ENCODE measurements around the gene ZNF358.

The ZNF358 gene

GRCh38 chr19:7489609-7490044 is 26.3 kb upstream of the ZNF358 start:
- DNase-seq (ENCODE audit: low read depth), result no peak

GRCh38 chr19:7492142-7492541 is 23.8 kb upstream of the ZNF358 start:
- DNase-seq (ENCODE audit: low read depth), result no peak

DNA sequence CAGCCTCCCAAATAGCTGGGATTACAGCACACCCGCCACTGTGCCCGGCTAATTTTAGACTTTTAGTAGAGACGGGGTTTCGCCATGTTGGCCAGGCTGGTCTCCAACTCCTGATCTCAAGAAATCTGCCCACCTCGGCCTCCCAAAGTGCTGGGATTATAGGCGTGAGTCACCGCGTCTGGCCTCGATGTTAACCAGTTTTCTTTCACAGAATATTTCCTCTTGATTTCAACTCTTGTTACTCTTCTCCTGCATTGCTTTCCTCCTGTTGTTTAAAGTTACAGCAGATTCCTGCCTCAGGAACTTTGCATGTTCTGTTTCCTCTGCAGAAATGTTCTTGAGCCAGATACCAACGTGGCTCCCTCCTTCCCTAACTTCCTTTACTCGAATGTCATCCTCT is 23.3 kb upstream of the ZNF358 start:
- DNase-seq (ENCODE audit: low read depth), result no peak

DNA sequence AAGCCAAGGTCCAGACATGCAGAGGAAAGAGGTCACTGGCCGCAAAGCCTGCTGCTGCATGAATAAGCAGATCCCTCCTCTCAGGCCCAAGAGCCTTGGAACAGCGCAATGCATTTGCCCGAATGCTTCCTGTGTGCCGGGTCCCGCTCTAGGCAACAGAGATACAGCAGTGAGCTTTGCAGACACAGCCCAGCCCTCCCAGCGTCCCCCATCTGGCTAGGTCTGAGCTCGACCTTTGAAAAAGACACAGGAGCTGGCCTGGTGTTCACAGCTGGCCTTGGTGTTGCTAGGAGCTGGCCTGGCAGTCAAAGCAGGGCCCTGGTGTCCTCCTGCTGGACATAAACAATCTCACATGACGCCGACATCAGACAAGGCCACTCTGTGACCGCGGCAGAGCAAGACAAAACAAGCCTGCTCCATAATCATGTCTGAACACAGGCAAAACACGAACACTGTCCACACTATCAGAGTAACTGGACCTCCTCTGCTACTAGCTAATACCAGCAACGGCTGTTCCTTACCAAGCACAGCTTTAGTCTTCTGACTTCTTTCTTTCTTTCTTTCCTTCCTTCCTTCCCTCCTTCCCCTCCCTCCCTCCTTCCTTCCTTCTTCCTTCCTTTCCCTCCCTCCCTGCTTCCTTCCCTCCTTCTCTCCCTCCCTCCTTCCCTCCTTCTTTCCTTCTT is 21.3 kb upstream of the ZNF358 start:
- no peak for DNase-seq (ENCODE audit: low read depth)

GRCh38 chr19:7497292-7497691 is 18.6 kb upstream of the ZNF358 start:
- no peak for DNase-seq (ENCODE audit: low read depth)

- no peak for DNase-seq (ENCODE audit: low read depth)
These were observed 15.0 kb upstream of the ZNF358 start for GRCh38 chr19:7500811-7501450.

DNA sequence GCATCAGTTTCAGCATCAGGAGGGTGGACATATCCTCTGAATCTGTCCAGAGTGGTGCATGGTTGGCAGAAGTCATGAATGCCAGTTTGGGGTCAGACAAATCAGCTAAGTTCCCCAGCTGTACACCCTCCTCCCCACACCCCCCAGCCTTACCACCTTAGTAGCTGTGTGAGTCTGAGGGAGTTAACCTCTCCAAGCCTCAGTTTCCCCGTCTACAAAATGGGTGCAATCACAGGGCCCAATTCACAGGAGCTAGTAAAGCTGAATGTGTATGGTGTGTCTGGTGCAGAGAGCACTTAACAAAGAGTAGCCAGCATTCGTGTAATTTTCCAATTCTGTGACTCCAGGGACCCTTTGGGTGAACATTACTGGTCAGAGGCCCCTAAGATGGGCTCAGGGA is 13.4 kb upstream of the ZNF358 start:
- no peak for DNase-seq (ENCODE audit: low read depth)

DNA sequence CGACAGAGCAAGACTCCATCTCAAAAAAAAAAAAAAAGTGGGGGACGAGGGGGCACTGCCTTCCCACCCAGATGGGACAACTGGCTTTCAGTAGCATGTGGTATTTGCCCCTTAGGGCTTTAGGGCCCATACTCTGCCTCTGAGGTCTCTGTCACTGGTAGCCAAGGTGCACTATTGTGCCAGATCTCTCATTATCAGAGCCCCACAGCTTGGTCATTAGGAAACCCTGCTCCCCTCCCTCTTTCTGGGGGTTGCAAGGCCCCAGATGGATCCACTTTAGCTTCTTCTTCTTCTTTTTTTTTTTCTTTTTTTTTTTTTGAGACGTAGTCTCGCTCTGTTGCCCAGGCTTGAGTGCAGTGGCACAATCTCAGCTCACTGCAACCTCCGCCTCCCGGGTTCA is 11.2 kb upstream of the ZNF358 start:
- no peak for DNase-seq (ENCODE audit: low read depth)

- no peak for DNase-seq (ENCODE audit: low read depth)
These were observed 10.6 kb upstream of the ZNF358 start for GRCh38 chr19:7505288-7505681.

DNA sequence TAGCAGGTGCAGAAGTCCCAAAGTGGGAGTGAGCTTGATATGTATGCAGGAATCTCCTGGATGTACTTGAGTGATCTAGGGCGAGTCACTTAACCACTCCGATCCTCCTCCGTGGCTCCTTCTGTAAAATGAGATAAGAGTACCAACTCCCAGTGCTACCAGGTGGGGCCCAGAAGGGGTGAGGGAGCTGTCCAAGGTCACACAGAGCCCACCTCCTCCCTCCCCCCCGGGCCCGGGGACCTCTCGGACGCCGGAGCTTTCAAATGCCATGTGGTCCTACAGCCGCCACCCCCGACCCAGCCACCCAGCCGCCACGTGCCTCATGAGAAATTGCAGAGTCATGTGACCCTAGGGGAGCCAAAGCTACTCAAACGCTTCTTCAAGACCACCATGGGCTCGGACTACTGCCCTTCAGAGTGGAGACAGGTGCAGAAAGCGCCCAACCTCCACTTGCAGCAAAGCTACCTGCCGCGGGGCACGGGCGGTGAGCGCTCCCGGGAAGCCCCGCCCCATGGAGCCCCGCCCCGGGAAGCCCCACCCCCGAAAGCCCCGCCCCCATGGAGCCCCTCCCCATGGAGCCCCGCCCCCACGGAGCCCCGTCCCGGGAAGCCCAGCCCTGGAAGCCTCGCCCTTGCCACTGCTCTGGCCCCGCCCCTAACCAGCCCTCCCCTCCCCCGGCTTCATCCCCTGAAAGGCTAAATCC is 10.1 kb upstream of the ZNF358 start:
- DNase-seq (ENCODE audit: low read depth), result no peak

GRCh38 chr19:7506385-7507328 is 9.2 kb upstream of the ZNF358 start:
- peak; percentile 63 for DNase-seq (ENCODE audit: low read depth)

- peak; percentile 75 for DNase-seq (ENCODE audit: low read depth)
These were observed 8.0 kb upstream of the ZNF358 start for GRCh38 chr19:7507884-7508283.

DNA sequence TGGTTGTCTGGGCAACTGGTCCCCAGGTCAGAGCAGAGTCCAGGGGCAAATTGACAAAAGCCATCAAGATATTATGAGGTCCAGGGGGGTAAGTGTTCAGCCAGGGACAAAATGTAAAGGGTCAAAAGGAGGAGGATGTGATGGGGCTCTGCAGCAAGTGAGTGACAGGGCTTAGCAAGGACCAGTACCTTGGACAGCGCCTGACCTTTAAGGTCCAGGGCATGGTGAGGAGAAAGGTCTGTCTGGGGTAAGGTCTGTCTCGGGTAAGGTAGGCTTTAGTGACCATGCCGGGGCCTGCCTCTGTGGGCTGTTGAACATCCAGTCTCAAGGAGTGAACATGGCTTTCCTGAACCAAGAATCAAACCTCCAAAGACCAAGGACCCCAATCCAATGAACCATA is 6.3 kb upstream of the ZNF358 start:
- DNase-seq (ENCODE audit: low read depth), result no peak

- DNase-seq (ENCODE audit: low read depth), result no peak
These were observed 3.5 kb upstream of the ZNF358 start for GRCh38 chr19:7512400-7512851.

DNA sequence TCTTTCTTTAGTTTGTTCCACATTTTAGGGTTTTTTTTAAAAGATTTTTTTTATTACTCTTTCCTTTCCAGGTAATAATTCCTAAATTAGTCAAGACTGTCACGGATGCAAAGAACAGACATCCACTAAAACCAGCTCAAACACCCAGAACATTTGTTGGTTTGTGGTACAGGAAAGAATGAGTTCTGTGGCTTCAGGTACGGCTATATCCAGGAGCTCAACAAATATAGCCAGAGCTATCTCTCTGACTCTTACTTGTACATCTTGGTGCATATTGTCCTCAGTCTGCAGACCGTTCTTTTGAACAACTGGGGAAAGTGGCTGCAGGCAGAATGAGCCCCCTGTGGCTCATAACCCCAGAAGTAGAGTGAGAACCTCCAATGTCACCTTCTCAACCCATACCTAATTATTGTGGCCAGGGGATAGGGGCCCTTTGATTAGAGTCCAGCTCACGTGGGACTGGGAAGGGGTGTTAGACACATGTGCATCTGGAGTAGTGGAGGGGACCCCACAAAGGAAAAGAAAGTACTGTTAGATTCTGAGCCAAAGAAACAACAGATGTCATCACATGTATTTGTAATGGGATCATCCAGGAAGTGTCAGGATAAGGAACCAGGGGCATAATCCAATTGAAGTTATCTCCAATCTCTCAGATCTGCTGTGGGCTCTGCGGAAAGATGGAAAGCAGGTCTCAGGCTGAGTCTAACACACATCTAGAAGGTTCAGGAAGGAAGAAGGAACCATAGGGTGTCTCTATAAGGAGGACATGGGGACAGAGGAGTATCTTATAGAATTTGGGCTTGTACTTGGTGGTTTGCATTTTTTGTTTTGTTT is 1.9 kb upstream of the ZNF358 start:
- DNase-seq (ENCODE audit: low read depth), result no peak

GRCh38 chr19:7515110-7515644 is 726 bp upstream of the ZNF358 start:
- no peak for DNase-seq (ENCODE audit: low read depth)

GRCh38 chr19:7516333-7516732 is 430 bp downstream of the ZNF358 start:
- no peak for DNase-seq (ENCODE audit: low read depth)

GRCh38 chr19:7516878-7517277 is 975 bp downstream of the ZNF358 start:
- no peak for DNase-seq (ENCODE audit: low read depth)

DNA sequence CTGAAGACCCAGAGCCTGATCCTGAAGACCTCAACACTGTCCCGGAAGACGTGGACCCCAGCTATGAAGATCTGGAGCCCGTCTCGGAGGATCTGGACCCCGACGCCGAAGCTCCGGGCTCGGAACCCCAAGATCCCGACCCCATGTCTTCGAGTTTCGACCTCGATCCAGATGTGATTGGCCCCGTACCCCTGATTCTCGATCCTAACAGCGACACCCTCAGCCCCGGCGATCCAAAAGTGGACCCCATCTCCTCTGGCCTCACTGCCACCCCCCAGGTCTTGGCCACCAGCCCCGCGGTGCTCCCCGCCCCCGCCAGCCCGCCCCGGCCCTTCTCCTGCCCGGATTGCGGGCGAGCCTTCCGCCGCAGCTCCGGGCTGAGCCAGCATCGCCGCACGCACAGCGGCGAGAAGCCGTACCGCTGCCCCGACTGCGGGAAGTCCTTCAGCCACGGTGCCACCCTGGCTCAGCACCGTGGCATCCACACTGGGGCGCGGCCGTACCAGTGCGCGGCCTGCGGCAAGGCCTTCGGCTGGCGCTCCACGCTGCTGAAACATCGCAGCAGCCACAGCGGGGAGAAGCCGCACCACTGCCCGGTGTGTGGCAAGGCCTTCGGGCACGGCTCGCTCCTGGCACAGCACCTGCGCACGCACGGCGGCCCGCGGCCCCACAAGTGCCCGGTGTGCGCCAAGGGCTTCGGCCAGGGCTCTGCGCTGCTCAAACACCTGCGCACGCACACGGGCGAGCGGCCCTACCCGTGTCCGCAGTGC is 3.6 kb downstream of the ZNF358 start:
- DNase-seq (ENCODE audit: low read depth), result no peak
